ENCODE data around the gene MYO10.
"Not testable (repeated sequence)": the region's sequence is repeated elsewhere in the genome, so short reads cannot be mapped to it uniquely, and the experiment has no call there.

- TF ChIP-seq CTCF, POLR2A, EP300 (IDR thresholded peaks at IDR 0.05): not testable (repeated sequence)
Observed at GRCh38 chr5:16831326-16831725, 104.8 kb downstream of the MYO10 start.
